Activated CD8-positive, alpha-beta memory T cell treated with anti-CD3 and anti-CD28 coated beads for 4 hours (primary cell): ENCODE data around the gene THOC1.

Source experiments
- DNase-seq, 2 donors: peaks; one replicate each; pipeline ENCODE4 v3.0.0-alpha.2; 2020; ENCODE audit warnings: low read depth in 2 of 2

Gene THOC1

GRCh38 chr18:213505-213904 lies 54.3 kb downstream of the THOC1 start:
- DNase-seq, result no peak

GRCh38 chr18:212780-213179 lies 55.1 kb downstream of the THOC1 start:
- DNase-seq, result no peak

DNA sequence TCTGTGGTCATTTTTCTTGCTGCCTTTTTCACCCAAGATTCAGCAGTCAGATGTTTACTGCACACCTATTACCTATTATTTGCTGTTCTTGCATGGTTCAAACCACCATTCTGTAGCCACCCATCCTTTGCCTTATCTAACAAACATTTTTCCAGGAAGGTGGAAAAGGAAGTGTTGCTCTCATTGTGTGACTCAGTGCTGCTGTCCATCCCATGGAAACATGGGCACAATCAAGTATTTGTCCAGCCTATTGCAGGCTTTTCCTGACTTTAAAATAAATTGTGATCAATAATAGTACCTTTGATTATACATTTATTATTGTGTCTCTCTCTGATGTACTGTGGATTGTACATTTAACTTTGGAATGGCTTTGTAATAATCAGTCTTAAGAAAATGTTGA lies 56.3 kb downstream of the THOC1 start:
- DNase-seq, result no peak

- no peak for DNase-seq
These were observed 57.1 kb downstream of the THOC1 start for GRCh38 chr18:210733-211132.

- no peak for DNase-seq
These were observed 57.8 kb downstream of the THOC1 start for GRCh38 chr18:210075-210474.

DNA sequence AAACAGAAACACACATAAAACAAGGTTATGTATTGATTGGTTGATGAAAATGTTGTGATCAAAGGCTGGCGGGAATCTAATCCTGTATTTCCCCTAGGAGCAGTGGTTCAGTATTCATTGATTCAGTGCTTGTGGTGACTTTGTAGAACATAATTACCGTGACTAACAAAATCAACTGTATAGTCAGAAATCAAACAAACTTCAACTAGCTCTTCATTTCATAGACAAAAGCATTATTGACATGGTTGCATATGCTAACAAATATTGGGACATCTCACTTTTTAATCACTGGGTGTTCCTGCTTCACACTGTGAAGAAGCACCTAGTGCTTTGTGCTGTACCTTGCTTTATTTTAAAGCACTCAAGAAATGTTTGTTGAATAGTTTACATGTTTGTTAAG lies 68.1 kb downstream of the THOC1 start:
- no peak for DNase-seq

- DNase-seq, result no peak
These were observed 68.6 kb downstream of the THOC1 start for GRCh38 chr18:199214-199613.

- DNase-seq, result no peak
These were observed 72.2 kb downstream of the THOC1 start for GRCh38 chr18:195651-196050.

DNA sequence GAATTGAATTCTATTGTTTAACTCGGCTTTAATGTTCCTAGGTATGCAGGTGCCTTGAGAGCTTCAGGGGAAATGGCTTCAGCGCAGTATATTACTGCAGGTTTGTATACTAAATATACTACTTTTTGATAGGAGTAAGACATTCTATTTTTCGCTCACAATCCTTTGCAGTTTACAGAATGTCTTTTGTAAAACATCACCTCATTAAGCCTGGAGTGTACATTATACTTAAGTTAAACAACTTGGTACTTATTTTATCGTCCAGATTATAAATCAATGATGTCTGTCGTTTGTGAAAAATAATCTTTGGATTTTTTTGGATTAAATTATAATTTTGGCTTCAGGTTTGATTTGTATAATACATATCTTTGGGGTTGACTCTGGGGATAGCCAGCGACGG lies 75.0 kb downstream of the THOC1 start:
- no peak for DNase-seq

DNA sequence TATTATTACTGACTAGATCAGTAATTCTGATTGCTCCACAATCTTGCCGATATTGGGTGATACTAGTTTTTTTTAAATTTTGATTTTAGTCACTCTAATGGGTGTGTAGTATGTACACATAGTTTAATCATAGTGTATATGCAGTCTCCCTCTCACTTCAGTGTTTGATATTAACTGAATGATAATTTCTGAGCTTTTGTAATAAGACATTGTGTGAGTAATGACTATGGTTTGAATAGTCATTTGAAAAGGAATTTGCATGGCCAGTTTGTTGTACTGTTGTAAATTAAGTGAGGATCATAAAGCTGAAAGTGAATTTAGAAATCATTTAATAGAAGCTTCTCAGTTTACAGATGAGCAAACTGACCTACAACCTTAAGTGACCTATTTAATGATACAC lies 76.1 kb downstream of the THOC1 start:
- DNase-seq, result no peak

- no peak for DNase-seq
These were observed 78.6 kb downstream of the THOC1 start for GRCh38 chr18:189254-189653.

DNA sequence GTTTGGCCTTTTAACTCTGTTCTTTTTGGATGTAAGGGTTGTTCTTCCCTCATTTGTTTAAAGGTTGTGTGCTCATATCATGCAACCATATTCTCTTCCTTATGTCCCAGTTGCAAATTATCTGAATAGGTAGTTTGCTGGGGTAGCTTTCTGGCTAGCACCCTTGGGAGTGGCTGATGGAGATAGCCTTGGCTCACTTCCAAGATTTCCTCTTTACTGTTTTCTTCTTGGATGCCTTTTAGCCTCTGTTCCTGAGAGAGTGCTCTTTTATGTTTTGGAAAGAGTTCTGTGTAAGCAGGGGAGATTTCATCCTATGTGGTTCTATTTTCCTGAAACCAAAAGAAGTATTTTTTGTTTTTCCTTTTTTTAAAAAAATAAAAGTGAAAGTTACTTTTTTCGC lies 84.1 kb downstream of the THOC1 start:
- DNase-seq, result no peak

DNA sequence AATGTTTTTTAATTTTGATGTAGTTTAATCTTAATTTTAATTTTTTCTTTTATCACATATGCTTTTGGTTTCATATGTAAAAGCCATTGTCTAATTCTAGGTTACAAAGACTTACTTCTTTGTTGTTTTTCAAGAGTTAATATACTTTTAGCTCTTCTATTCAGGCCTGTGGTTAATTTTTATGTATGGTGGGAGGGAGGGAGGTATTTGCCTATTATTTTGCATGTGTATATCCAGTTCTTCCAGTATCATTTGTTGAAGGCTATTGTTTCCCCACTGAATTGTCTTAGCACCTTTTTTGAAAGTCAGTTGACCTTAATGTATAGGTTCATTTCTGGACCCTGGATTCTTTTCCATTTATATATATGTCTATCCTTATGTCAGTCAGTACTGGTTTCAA lies 86.1 kb downstream of the THOC1 start:
- DNase-seq, result no peak

DNA sequence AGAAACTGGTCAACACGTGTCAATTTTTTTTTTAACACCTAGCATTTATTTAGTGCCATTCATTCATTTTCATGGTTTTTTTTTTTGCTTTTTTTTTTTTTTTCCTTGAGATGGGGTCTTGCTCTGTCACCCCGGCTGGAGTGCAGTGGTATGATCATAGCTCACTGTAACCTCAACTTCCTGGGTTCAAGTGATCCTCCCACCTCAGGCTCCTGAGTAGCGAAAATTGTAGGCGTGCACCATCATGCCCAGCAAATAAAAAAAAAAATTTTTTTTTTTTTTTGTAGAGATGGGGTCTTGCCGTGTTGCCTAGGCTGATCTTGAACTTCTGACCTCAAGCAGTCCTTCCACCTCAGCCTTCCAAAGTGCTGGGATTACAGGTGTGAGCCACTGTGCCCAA lies 88.3 kb downstream of the THOC1 start:
- DNase-seq, result no peak

- no peak for DNase-seq
These were observed 95.5 kb downstream of the THOC1 start for GRCh38 chr18:172361-172760.
